Mesenchymal stem cell (in vitro differentiated cells and primary cell): Measurements from ENCODE around the gene RFTN1.
A peak's percentile ranks its signal among the peaks of the same experiment; 100 is the strongest.

Experiments
- DNase-seq: peaks from one replicate; pipeline ENCODE4 v3.0.0-alpha.2; 2013
- H2AFZ ChIP-seq: one replicate; pipeline ENCODE4 v1.6.1; 2013; ENCODE audit warnings: low read depth, mild to moderate bottlenecking, control low read depth, inconsistent platforms, low read length, moderate library complexity
- H2AK5ac ChIP-seq: 2 replicates; pipeline ENCODE4 v1.6.1; 2013; ENCODE audit warnings: low read length, moderate library complexity, mild to moderate bottlenecking, inconsistent platforms; ENCODE audit not compliant: severe bottlenecking
- H2BK120ac ChIP-seq: one replicate; pipeline ENCODE4 v1.6.1; 2013; ENCODE audit warnings: low read depth, mild to moderate bottlenecking, inconsistent platforms, low read length, moderate library complexity
- H2BK12ac ChIP-seq, 2 experiments: one replicate each; pipeline ENCODE4 v1.6.1; 2013; ENCODE audit warnings: inconsistent platforms in 2 of 2, low read length in 2 of 2, mild to moderate bottlenecking in 2 of 2, moderate library complexity in 2 of 2, control low read depth in 1 of 2
- H2BK15ac ChIP-seq: one replicate; pipeline ENCODE4 v1.6.1; 2013; ENCODE audit warnings: mild to moderate bottlenecking, low read depth, inconsistent platforms; ENCODE audit not compliant: poor library complexity, severe bottlenecking
- H2BK5ac ChIP-seq: 2 replicates; pipeline ENCODE4 v1.6.1; 2013; ENCODE audit warnings: low read depth, mild to moderate bottlenecking, low read length, control low read depth, inconsistent platforms; ENCODE audit not compliant: poor library complexity, severe bottlenecking
- H3K14ac ChIP-seq, 2 experiments: one replicate each; pipeline ENCODE4 v1.6.1; 2013; ENCODE audit warnings: inconsistent platforms in 2 of 2, low read length in 2 of 2, control low read depth in 1 of 2, mild to moderate bottlenecking in 1 of 2, moderate library complexity in 1 of 2
- H3K18ac ChIP-seq, 2 experiments: one replicate each; pipeline ENCODE4 v1.6.1; 2013; ENCODE audit warnings: inconsistent platforms in 2 of 2, low read length in 2 of 2, control low read depth in 1 of 2, low read depth in 1 of 2, mild to moderate bottlenecking in 1 of 2
- H3K23ac ChIP-seq, 2 experiments: one replicate each; pipeline ENCODE4 v1.6.1; 2013; ENCODE audit warnings: inconsistent platforms in 2 of 2, low read length in 2 of 2, mild to moderate bottlenecking in 2 of 2, moderate library complexity in 2 of 2, control low read depth in 1 of 2
- H3K27ac ChIP-seq: 2 replicates; pipeline ENCODE4 v1.5.1; 2013; ENCODE audit warnings: mild to moderate bottlenecking, moderate library complexity, low read length, control low read depth, inconsistent platforms; ENCODE audit not compliant: poor library complexity, severe bottlenecking
- H3K27me3 ChIP-seq, 2 experiments: 2 replicates each; pipeline versions ENCODE4 v1.6.1 to v1.7.0; 2013; ENCODE audit warnings: low read length in 2 of 2, mild to moderate bottlenecking in 2 of 2, moderate library complexity in 2 of 2, control low read depth in 1 of 2, inconsistent platforms in 1 of 2; ENCODE audit not compliant: control insufficient read depth in 1 of 2, insufficient read depth in 1 of 2
- H3K36me3 ChIP-seq, 2 experiments: 2 replicates each; pipeline versions ENCODE4 v1.6.1 to v1.7.0; 2013; ENCODE audit warnings: low read length in 2 of 2, control low read depth in 1 of 2, inconsistent platforms in 1 of 2, low read depth in 1 of 2, mild to moderate bottlenecking in 1 of 2; ENCODE audit not compliant: insufficient read depth in 2 of 2, control insufficient read depth in 1 of 2
- H3K4ac ChIP-seq, 2 experiments: one replicate each; pipeline ENCODE4 v1.6.1; 2013; ENCODE audit warnings: inconsistent platforms in 2 of 2, low read length in 2 of 2, mild to moderate bottlenecking in 2 of 2, moderate library complexity in 2 of 2, control low read depth in 1 of 2, low read depth in 1 of 2
- H3K4me1 ChIP-seq: 2 replicates; pipeline ENCODE4 v1.6.1; 2013; ENCODE audit warnings: low read depth, low read length, control low read depth; ENCODE audit not compliant: control insufficient read depth, insufficient read depth
- H3K4me2 ChIP-seq: 2 replicates; pipeline ENCODE4 v1.6.1; 2013; ENCODE audit warnings: low read length, mild to moderate bottlenecking, inconsistent platforms; ENCODE audit not compliant: poor library complexity, severe bottlenecking
- H3K4me3 ChIP-seq, 2 experiments: 2 replicates each; pipeline versions ENCODE4 v1.5.1 to v1.7.0; 2013; ENCODE audit warnings: low read length in 2 of 2, mild to moderate bottlenecking in 2 of 2, control low read depth in 1 of 2, low read depth in 1 of 2; ENCODE audit not compliant: insufficient read depth in 1 of 2
- H3K79me1 ChIP-seq: replicated peaks from 2 replicates; pipeline ENCODE4 v1.6.1; 2013; ENCODE audit warnings: mild to moderate bottlenecking, control low read depth, low read length, inconsistent platforms; ENCODE audit not compliant: poor library complexity, severe bottlenecking
- H3K9ac ChIP-seq: 2 replicates; pipeline ENCODE4 v1.7.0; 2013; ENCODE audit warnings: mild to moderate bottlenecking, low read length, moderate library complexity
- H3K9me3 ChIP-seq: 2 replicates; pipeline ENCODE4 v1.7.0; 2013; ENCODE audit warnings: mild to moderate bottlenecking, low read length; ENCODE audit not compliant: control insufficient read depth
- H4K8ac ChIP-seq: one replicate; pipeline ENCODE4 v1.6.1; 2013; ENCODE audit warnings: inconsistent platforms, mild to moderate bottlenecking, low read length, moderate library complexity
- H4K91ac ChIP-seq: one replicate; pipeline ENCODE4 v1.6.1; 2013; ENCODE audit warnings: mild to moderate bottlenecking, low read length, inconsistent platforms
- WGBS: methylation state at CpG from one replicate; pipeline ENCODE4 v1.1.7; 2013; ENCODE audit warnings: mixed read lengths; 5-methylcytosine and 5-hydroxymethylcytosine counted together

The RFTN1 gene

DNA sequence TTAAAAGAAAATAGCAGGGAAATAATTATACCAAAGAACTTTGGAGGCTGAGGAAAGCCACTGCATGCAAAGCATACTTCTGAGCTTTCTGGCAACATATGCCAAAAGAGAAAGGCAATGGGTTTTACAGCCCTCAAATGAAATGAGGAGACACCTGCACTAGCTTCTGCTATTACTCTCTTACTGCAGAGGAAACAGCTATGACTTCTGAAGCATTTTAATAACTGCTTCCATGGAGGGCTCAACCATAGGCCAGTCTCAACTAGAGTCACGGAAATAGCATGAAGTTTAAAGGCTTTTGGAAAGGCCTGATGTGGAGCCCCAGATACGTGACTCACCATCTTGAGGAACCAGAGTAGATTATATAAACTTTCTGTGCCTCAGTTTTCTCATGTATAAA, 133.7 kb downstream of the RFTN1 start:
- Histone ChIP-seq H2BK120ac (no peak overlapping the region), H3K4me3 (no peak overlapping the region), H3K4ac (no peak overlapping the region), H4K91ac (no peak overlapping the region), H3K9ac (no peak overlapping the region), H3K36me3 (peaks cover 30 to 31% of the 10 kb centered on the region in 2 experiments), H2BK5ac (no peak overlapping the region), H3K23ac (no peak overlapping the region), H3K4me1 (peaks cover 7% of the 10 kb centered on the region), H2AK5ac (no peak overlapping the region), H2BK12ac (no peak overlapping the region), H3K9me3 (no peaks in the 10 kb centered on the region), H3K14ac (no peak overlapping the region), H3K79me1 (peaks cover 41% of the 10 kb centered on the region), H2BK15ac (no peak overlapping the region), H2AFZ (no peak overlapping the region), H3K18ac (no peak overlapping the region), H3K27ac (no peak overlapping the region), H3K27me3 (no peaks in the 10 kb centered on the region), H4K8ac (no peak overlapping the region), H3K4me2 (no peak overlapping the region)
- no peak for DNase-seq
- 100% methylated on average over 1 of the region's 2 CpGs for WGBS

DNA sequence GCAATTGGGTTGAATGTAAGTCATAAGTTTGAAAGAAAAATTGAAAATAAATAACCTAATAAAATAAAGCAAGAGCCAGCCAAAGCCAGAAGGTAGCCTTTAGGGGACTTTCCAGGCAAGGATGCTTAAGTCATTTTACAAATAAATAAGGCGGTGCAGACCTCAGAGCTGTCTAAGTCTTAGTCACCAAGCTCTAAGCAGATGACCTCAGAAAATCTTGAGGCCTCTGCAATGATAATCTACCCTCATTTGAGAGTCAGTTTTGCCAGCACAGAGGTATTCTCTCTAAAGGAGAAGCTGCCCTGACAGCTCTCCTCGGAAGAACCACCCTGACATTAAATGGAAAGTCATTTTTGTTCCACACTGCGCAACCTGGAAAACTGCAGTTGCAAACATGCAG, 134.6 kb downstream of the RFTN1 start:
- WGBS: 53% methylated on average over 2 of the region's 3 CpGs
- Histone ChIP-seq H3K14ac (no peak overlapping the region), H2BK12ac (no peak overlapping the region), H2AFZ (no peak overlapping the region), H4K91ac (no peak overlapping the region), H3K36me3 (peaks cover 30 to 40% of the 10 kb centered on the region in 2 experiments), H3K18ac (no peak overlapping the region), H3K23ac (no peak overlapping the region), H2BK5ac (no peak overlapping the region), H2BK120ac (no peak overlapping the region), H3K27ac (no peak overlapping the region), H3K9me3 (no peaks in the 10 kb centered on the region), H3K9ac (no peak overlapping the region), H3K4ac (no peak overlapping the region), H2AK5ac (no peak overlapping the region), H3K27me3 (no peaks in the 10 kb centered on the region), H3K4me1 (peaks cover 10% of the 10 kb centered on the region), H4K8ac (no peak overlapping the region), H3K4me3 (peak overlapping the region in 1 of 2 experiments; percentile 15), H3K79me1 (peaks cover 47% of the 10 kb centered on the region), H3K4me2 (no peak overlapping the region), H2BK15ac (no peak overlapping the region)
- DNase-seq: peak; percentile 84

DNA sequence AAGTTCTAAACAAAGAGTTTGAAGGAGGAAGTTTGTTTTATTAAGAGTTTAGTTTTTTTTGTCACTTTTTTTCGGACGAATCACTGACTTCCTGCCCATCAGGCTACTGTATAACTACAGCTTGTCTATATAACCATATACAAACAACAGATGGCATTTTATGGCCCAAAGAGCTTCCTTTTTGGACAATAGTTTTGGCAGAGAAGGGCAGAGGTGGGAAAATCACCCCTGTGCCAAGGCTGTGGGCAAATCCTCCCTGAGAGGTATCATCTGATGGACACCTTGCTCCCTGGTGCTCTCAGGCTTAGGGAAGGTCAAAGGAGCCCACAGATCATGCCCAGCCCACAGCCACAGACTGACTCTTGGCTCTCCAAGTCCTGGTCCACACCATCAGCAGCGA, 135.1 kb downstream of the RFTN1 start:
- H3K79me1 ChIP-seq: peaks cover 51% of the 10 kb centered on the region
- no peaks in the 10 kb centered on the region for H3K9me3 ChIP-seq
- peak overlapping the region in 1 of 2 experiments; percentile 71 for H3K14ac ChIP-seq
- no peaks in the 10 kb centered on the region for H3K27me3 ChIP-seq
- H2AK5ac ChIP-seq: peak overlapping the region; percentile 64
- H3K4me3 ChIP-seq: peak overlapping the region in 1 of 2 experiments; percentile 15
- 93% methylated on average over 1 of the region's 3 CpGs for WGBS
- H3K36me3 ChIP-seq: peaks cover 30 to 45% of the 10 kb centered on the region in 2 experiments
- H3K4me2 ChIP-seq: no peak overlapping the region
- no peak for DNase-seq
- H3K18ac ChIP-seq: peak overlapping the region in 1 of 2 experiments; percentile 37
- H2AFZ ChIP-seq: no peak overlapping the region
- no peak overlapping the region for H3K9ac ChIP-seq
- no peak overlapping the region for H2BK5ac ChIP-seq
- no peak overlapping the region for H2BK15ac ChIP-seq
- H4K8ac ChIP-seq: peak overlapping the region; percentile 61
- H2BK120ac ChIP-seq: no peak overlapping the region
- no peak overlapping the region for H3K23ac ChIP-seq
- H4K91ac ChIP-seq: no peak overlapping the region
- peak overlapping the region in 1 of 2 experiments; percentile 44 for H3K4ac ChIP-seq
- peak overlapping the region in 1 of 2 experiments; percentile 21 for H2BK12ac ChIP-seq
- H3K4me1 ChIP-seq: peaks cover 11% of the 10 kb centered on the region
- H3K27ac ChIP-seq: peak overlapping the region; percentile 3

DNA sequence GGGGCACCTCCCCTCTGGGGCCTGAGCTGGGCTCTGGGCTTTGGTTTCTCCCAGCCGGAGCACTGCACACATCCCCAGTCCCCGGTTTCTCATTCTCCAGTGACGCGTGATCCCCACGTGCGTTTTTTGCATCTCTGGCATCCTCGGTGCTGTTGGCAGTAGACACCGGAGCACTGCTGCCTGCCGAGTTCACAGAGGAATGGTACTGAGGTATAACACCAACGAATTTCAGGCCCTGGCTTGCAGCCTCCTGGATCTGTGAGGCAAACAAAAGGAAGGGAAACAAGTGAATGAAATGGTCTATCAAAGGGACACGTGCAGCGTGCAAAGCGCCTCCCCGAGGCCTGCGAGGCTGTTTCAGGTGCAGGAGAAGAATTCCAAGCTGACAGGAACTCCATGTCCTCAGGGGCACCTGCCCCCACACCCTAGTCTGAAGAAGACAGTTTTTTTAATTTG, 135.6 kb downstream of the RFTN1 start:
- Histone ChIP-seq H3K4me2 (no peak overlapping the region), H2BK12ac (no peak overlapping the region), H3K4ac (no peak overlapping the region), H3K4me3 (no peak overlapping the region), H3K23ac (no peak overlapping the region), H4K91ac (no peak overlapping the region), H2AK5ac (no peak overlapping the region), H3K36me3 (peaks cover 30 to 49% of the 10 kb centered on the region in 2 experiments), H3K18ac (peak overlapping the region in 1 of 2 experiments; percentile 37), H3K27me3 (no peaks in the 10 kb centered on the region), H3K27ac (no peak overlapping the region), H2BK120ac (no peak overlapping the region), H4K8ac (no peak overlapping the region), H3K9ac (no peak overlapping the region), H2AFZ (no peak overlapping the region), H3K9me3 (no peaks in the 10 kb centered on the region), H3K4me1 (peaks cover 11% of the 10 kb centered on the region), H3K79me1 (peaks cover 52% of the 10 kb centered on the region), H2BK15ac (no peak overlapping the region), H2BK5ac (no peak overlapping the region), H3K14ac (no peak overlapping the region)
- no peak for DNase-seq
- WGBS: 97% methylated on average over 15 of the region's 15 CpGs
